HG02973 (cell line): ENCODE results near the gene MFSD11.
"Not testable (repeated sequence)": the region's sequence is repeated elsewhere in the genome, so short reads cannot be mapped to it uniquely, and the experiment has no call there.

Experiments used
- ATAC-seq: cut with Tn5 transposase; IDR thresholded peaks from one replicate; pipeline ENCODE4 v1.9.1; 2021; ENCODE audit warnings: moderate library complexity; ENCODE audit not compliant: unreplicated experiment

The MFSD11 gene

GRCh38 chr17:76793775-76794174 lies 55.9 kb downstream of the MFSD11 start:
- no peak for ATAC-seq

- no peak for ATAC-seq
Observed at GRCh38 chr17:76796081-76796480, 58.2 kb downstream of the MFSD11 start.

- ATAC-seq = no peak
Observed at GRCh38 chr17:76797241-76797840, 59.4 kb downstream of the MFSD11 start.

GRCh38 chr17:76801706-76802105 lies 63.8 kb downstream of the MFSD11 start:
- ATAC-seq = no peak

- ATAC-seq = no peak
Observed at GRCh38 chr17:76805319-76805718, 67.4 kb downstream of the MFSD11 start.

- not testable (repeated sequence) for ATAC-seq
Observed at GRCh38 chr17:76806151-76806550, 68.2 kb downstream of the MFSD11 start.

- ATAC-seq = not testable (repeated sequence)
Observed at GRCh38 chr17:76806767-76807166, 68.8 kb downstream of the MFSD11 start.

- ATAC-seq = no peak
Observed at GRCh38 chr17:76808326-76808725, 70.4 kb downstream of the MFSD11 start.

- no peak for ATAC-seq
Observed at GRCh38 chr17:76810956-76811355, 73.0 kb downstream of the MFSD11 start.

GRCh38 chr17:76811834-76812233 lies 73.9 kb downstream of the MFSD11 start:
- no peak for ATAC-seq

- no peak for ATAC-seq
Observed at GRCh38 chr17:76812263-76812662, 74.3 kb downstream of the MFSD11 start.

GRCh38 chr17:76812968-76813367 lies 75.0 kb downstream of the MFSD11 start:
- no peak for ATAC-seq

GRCh38 chr17:76815907-76816589 lies 78.1 kb downstream of the MFSD11 start:
- ATAC-seq = not testable (repeated sequence)

- ATAC-seq = no peak
Observed at GRCh38 chr17:76816590-76817135, 78.7 kb downstream of the MFSD11 start.

- no peak for ATAC-seq
Observed at GRCh38 chr17:76820039-76820438, 82.1 kb downstream of the MFSD11 start.

GRCh38 chr17:76820561-76820960 lies 82.6 kb downstream of the MFSD11 start:
- ATAC-seq = no peak

- no peak for ATAC-seq
Observed at GRCh38 chr17:76822184-76822778, 84.4 kb downstream of the MFSD11 start.

GRCh38 chr17:76824093-76824492 lies 86.2 kb downstream of the MFSD11 start:
- no peak for ATAC-seq

- ATAC-seq = no peak
Observed at GRCh38 chr17:76826330-76827068, 88.6 kb downstream of the MFSD11 start.

- ATAC-seq = no peak
Observed at GRCh38 chr17:76827736-76828135, 89.8 kb downstream of the MFSD11 start.
